PC-9 (cell line): ENCODE results near the gene SYT7. TPM values are rescaled to one million over a fixed set of nuclear protein-coding genes. Genes with fewer than 3 reads are reported as not detected.

Source experiments
- BruUV-seq: library from RNA; stranded (reverse); fragments of 400-500 nt; replicated peaks from 2 replicates; lab custom pipeline; 2021; lab: Mats Ljungman, UMichigan
- CTCF ChIA-PET: fragments of 300-600 bp; sonication (Branson Sonifier 250); formaldehyde crosslinking; loops from one replicate; lab custom pipeline; 2022; ENCODE audit warnings: antibody characterized with exemption; lab: Charles Lee
- POLR2A ChIA-PET: fragments of 300-600 bp; sonication (Branson Sonifier 250); formaldehyde crosslinking; loops from one replicate; lab custom pipeline; 2022; ENCODE audit warnings: antibody characterized with exemption; ENCODE audit not compliant: unreplicated experiment; lab: Charles Lee
- DNase-seq, 2 experiments: peaks; one replicate each; pipeline versions ENCODE4 v3.0.0 to v3.0.0-alpha.2; 2015 to 2022; ENCODE audit warnings: mixed read lengths in 1 of 2
- H2AFZ ChIP-seq: fragments of 200-600 bp; sonication (generic); 2 replicates; pipeline ENCODE4 v1.8.1; 2017; ENCODE audit warnings: antibody characterized with exemption
- H3F3A ChIP-seq: fragments of 200-600 bp; sonication (generic); 2 replicates; pipeline ENCODE4 v1.8.1; 2017; ENCODE audit warnings: antibody characterized with exemption, mild to moderate bottlenecking, low read depth; ENCODE audit not compliant: insufficient read depth
- H3K27ac ChIP-seq: fragments of 200-600 bp; sonication (generic); 2 replicates; pipeline ENCODE4 v1.6.1; 2016; ENCODE audit warnings: mixed run types
- H3K27me3 ChIP-seq: fragments of 200-600 bp; sonication (generic); 2 replicates; pipeline ENCODE4 v1.6.1; 2016; ENCODE audit warnings: low read depth, mixed run types; ENCODE audit not compliant: insufficient read depth
- H3K36me3 ChIP-seq: fragments of 200-600 bp; sonication (generic); 2 replicates; pipeline ENCODE4 v1.6.1; 2016; ENCODE audit warnings: low read depth, mixed run types
- H3K4me1 ChIP-seq: fragments of 200-600 bp; sonication (generic); replicated peaks from 2 replicates; pipeline ENCODE4 v1.6.1; 2016; ENCODE audit warnings: mixed run types; ENCODE audit not compliant: insufficient read depth
- H3K4me2 ChIP-seq: fragments of 200-600 bp; sonication (generic); 2 replicates; pipeline ENCODE4 v1.6.1; 2017; ENCODE audit warnings: mixed run types
- H3K4me3 ChIP-seq: fragments of 200-600 bp; sonication (generic); 2 replicates; pipeline ENCODE4 v1.6.1; 2016; ENCODE audit warnings: mixed run types
- H3K79me2 ChIP-seq: fragments of 200-600 bp; sonication (generic); 2 replicates; pipeline ENCODE4 v1.6.1; 2017; ENCODE audit warnings: low read depth, mixed run types
- H3K9me2 ChIP-seq: fragments of 200-600 bp; sonication (generic); 2 replicates; pipeline ENCODE4 v1.8.1; 2017; ENCODE audit warnings: mild to moderate bottlenecking; ENCODE audit not compliant: insufficient read depth
- H3K9me3 ChIP-seq: fragments of 200-600 bp; sonication (generic); 2 replicates; pipeline ENCODE4 v1.8.1; 2016; ENCODE audit warnings: low read depth; ENCODE audit not compliant: insufficient read depth
- H4K20me1 ChIP-seq: fragments of 200-600 bp; sonication (generic); 2 replicates; pipeline ENCODE4 v1.8.1; 2017; ENCODE audit not compliant: insufficient read depth
- CTCF ChIP-seq: fragments of 200-600 bp; sonication (generic); conservative IDR thresholded peaks from 2 replicates; pipeline ENCODE4 v1.6.1; 2017; ENCODE audit warnings: mixed run types, antibody characterized with exemption, mild to moderate bottlenecking, moderate library complexity
- EZH2 ChIP-seq: fragments of 200-600 bp; sonication (generic); IDR thresholded peaks from 2 replicates; pipeline ENCODE4 v1.8.0; 2017; ENCODE audit warnings: antibody characterized with exemption, low read depth
- intact Hi-C: fragments of 100-400 bp; cut with micrococcal nuclease; formaldehyde crosslinking; loops from one replicate; pipeline ENCODE4 v1.10.0; 2022; ENCODE audit not compliant: unreplicated experiment
- total RNA-seq: library from RNA; stranded (reverse); gene quantifications from 2 replicates; pipeline ENCODE4 v1.2.3, GENCODE V29; 2021

Gene SYT7
- total RNA-seq, 1 experiment from 2014 or later = 4.0 TPM

GRCh38 chr11:61619471-61620226 lies 38.8 kb upstream of the SYT7 start:
- Histone ChIP-seq H3K4me2 (no peak overlapping the region), H3K27me3 (no peaks in the 10 kb centered on the region), H3K27ac (no peak overlapping the region), H3K9me3 (no peaks in the 10 kb centered on the region), H4K20me1 (no peaks in the 10 kb centered on the region), H3K9me2 (no peaks in the 10 kb centered on the region), H3K79me2 (no peaks in the 10 kb centered on the region), H3F3A (no peaks in the 10 kb centered on the region; the same call in 1 of the 2 replicates), H3K36me3 (no peaks in the 10 kb centered on the region), H3K4me3 (no peak overlapping the region), H3K4me1 (peaks cover 19% of the 10 kb centered on the region), H2AFZ (no peak overlapping the region)
- BruUV-seq = no TSS peak
- DNase-seq = no peak
- TF ChIP-seq CTCF (no peak), EZH2 (no peak)
- POLR2A ChIA-PET = interaction anchor here (1.0 kb wide), 1 partner anchor 31 kb away, joined by 3 read pairs; no protein-coding TSS in a partner anchor
- CTCF ChIA-PET = interaction anchor here (0.6 kb wide), 1 partner anchor 257 kb away, joined by 3 read pairs; no protein-coding TSS in a partner anchor
- intact Hi-C loops = loop anchor here (10.0 kb wide), 1 partner anchor 55 kb away; no protein-coding TSS in a partner anchor

GRCh38 chr11:61618978-61619377 lies 38.1 kb upstream of the SYT7 start:
- TF ChIP-seq EZH2 (no peak), CTCF (no peak)
- no peaks in the 10 kb centered on the region for H3K9me2 ChIP-seq
- BruUV-seq = no TSS peak
- no peak overlapping the region for H3K4me2 ChIP-seq
- H3K4me1 ChIP-seq = peaks cover 17% of the 10 kb centered on the region
- no peaks in the 10 kb centered on the region for H3K36me3 ChIP-seq
- no peaks in the 10 kb centered on the region for H3K27me3 ChIP-seq
- ChIA-PET CTCF (no interaction called here), POLR2A (no interaction called here)
- no peaks in the 10 kb centered on the region for H3K79me2 ChIP-seq
- no peak for DNase-seq
- H4K20me1 ChIP-seq = no peaks in the 10 kb centered on the region
- H3K9me3 ChIP-seq = no peaks in the 10 kb centered on the region
- H3F3A ChIP-seq = no peaks in the 10 kb centered on the region; the same call in 1 of the 2 replicates
- no peak overlapping the region for H3K27ac ChIP-seq
- H3K4me3 ChIP-seq = no peak overlapping the region
- intact Hi-C loops = no loop called here
- no peak overlapping the region for H2AFZ ChIP-seq

- ChIA-PET POLR2A (no interaction called here), CTCF (no interaction called here)
- TF ChIP-seq CTCF (no peak; the same call in 1 of the 2 replicates), EZH2 (no peak)
- Histone ChIP-seq H3F3A (no peaks in the 10 kb centered on the region; the same call in 1 of the 2 replicates), H3K27ac (no peak overlapping the region), H3K27me3 (no peaks in the 10 kb centered on the region), H3K4me2 (no peak overlapping the region), H3K9me3 (no peaks in the 10 kb centered on the region), H3K9me2 (no peaks in the 10 kb centered on the region), H3K36me3 (no peaks in the 10 kb centered on the region), H2AFZ (no peak overlapping the region), H3K4me1 (peaks cover 17% of the 10 kb centered on the region), H3K4me3 (no peak overlapping the region), H4K20me1 (no peaks in the 10 kb centered on the region), H3K79me2 (no peaks in the 10 kb centered on the region)
- no TSS peak for BruUV-seq
- no peak for DNase-seq
- intact Hi-C loops = no loop called here
These were observed 36.6 kb upstream of the SYT7 start for GRCh38 chr11:61617515-61617914.
